Gastroesophageal sphincter (tissue), 3 donors: ENCODE measurements around the gene MINDY3.

ENCODE experiments used
- EP300 ChIP-seq: sonication (generic); formaldehyde crosslinking; IDR thresholded peaks from one replicate; pipeline ENCODE4 v1.6.1; 2017; ENCODE audit warnings: antibody characterized with exemption, mild to moderate bottlenecking
- TF ChIP-seq, protein P1 (sequence below), 4 experiments: fragments of 200-600 bp in 2 of 4; fragments of 450-650 bp in 2 of 4; sonication (generic) in 1 of 4; IDR thresholded peaks; one replicate each; pipeline ENCODE4 v1.5.1; 2017 to 2019; ENCODE audit warnings: antibody characterized with exemption in 4 of 4, mild to moderate bottlenecking in 2 of 4, moderate library complexity in 2 of 4

DNA sequence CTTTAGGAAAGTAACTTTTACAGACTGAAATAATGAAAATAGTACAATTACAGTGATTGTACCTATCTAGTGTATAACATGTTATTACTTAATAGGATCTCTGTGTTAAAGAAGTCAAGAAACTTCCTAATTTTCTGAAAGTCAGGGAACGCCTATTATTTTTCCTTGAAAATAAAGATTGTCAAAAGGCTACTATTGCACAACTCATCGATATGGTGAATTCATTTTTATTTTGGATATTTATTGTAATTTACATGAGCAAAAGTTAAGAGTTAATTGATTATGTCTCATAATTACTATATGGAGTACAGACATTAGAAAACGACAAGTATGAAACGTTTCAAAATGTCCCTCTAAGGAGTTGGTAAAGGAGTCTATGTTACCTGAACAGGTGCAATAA lies 12.8 kb downstream of the MINDY3 start:
- TF ChIP-seq, protein P1, sequence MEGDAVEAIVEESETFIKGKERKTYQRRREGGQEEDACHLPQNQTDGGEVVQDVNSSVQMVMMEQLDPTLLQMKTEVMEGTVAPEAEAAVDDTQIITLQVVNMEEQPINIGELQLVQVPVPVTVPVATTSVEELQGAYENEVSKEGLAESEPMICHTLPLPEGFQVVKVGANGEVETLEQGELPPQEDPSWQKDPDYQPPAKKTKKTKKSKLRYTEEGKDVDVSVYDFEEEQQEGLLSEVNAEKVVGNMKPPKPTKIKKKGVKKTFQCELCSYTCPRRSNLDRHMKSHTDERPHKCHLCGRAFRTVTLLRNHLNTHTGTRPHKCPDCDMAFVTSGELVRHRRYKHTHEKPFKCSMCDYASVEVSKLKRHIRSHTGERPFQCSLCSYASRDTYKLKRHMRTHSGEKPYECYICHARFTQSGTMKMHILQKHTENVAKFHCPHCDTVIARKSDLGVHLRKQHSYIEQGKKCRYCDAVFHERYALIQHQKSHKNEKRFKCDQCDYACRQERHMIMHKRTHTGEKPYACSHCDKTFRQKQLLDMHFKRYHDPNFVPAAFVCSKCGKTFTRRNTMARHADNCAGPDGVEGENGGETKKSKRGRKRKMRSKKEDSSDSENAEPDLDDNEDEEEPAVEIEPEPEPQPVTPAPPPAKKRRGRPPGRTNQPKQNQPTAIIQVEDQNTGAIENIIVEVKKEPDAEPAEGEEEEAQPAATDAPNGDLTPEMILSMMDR (IDR thresholded peaks at IDR 0.05): no peak
- TF ChIP-seq EP300: no peak
